ENCODE measurements around the gene NRTN.
A peak's percentile ranks its signal among the peaks of the same experiment; 100 is the strongest.
"Not testable (repeated sequence)": the region's sequence is repeated elsewhere in the genome, so short reads cannot be mapped to it uniquely, and the experiment has no call there.

NRTN gene

GRCh38 chr19:5839065-5840017 lies 34.5 kb downstream of the NRTN start, which contains the start of gene FUT6 (continued):
- TF ChIP-seq TSHZ2 (CRISPR knock-in tag; IDR thresholded peaks at IDR 0.05), result no peak
- TF ChIP-seq ZFP3 (CRISPR knock-in tag; IDR thresholded peaks at IDR 0.05), result no peak
- TF ChIP-seq ZNF70 (CRISPR knock-in tag; IDR thresholded peaks at IDR 0.05), result no peak
- TF ChIP-seq ESRRG (CRISPR knock-in tag; IDR thresholded peaks at IDR 0.05), result no peak
- no peak for TF ChIP-seq OSR1 (CRISPR knock-in tag; IDR thresholded peaks at IDR 0.05)
- TF ChIP-seq BACH2 (CRISPR knock-in tag; IDR thresholded peaks at IDR 0.05; ENCODE audit: borderline replicate concordance), result no peak
- no peak for TF ChIP-seq ZC3H10 (CRISPR knock-in tag; IDR thresholded peaks at IDR 0.05)
- no peak for TF ChIP-seq SNAI2 (CRISPR knock-in tag; IDR thresholded peaks at IDR 0.05)
- TF ChIP-seq ZFP30 (CRISPR knock-in tag; IDR thresholded peaks at IDR 0.05), result no peak
- no peak for TF ChIP-seq ARNTL (CRISPR knock-in tag; IDR thresholded peaks at IDR 0.05; ENCODE audit: borderline replicate concordance, low read depth)
- TF ChIP-seq GLIS3 (CRISPR knock-in tag; IDR thresholded peaks at IDR 0.05), result no peak

GRCh38 chr19:5841735-5842111 lies 36.9 kb downstream of the NRTN start:
- ATAC-seq, result not testable (repeated sequence)

- TF ChIP-seq TCF4 (CRISPR knock-in tag; IDR thresholded peaks at IDR 0.05; ENCODE audit: borderline replicate concordance) (no peak), PATZ1 (CRISPR knock-in tag; IDR thresholded peaks at IDR 0.05; ENCODE audit: borderline replicate concordance) (no peak), ZNF565 (CRISPR knock-in tag; conservative IDR thresholded peaks at IDR 0.05; ENCODE audit: low read depth) (no peak), ZFP30 (CRISPR knock-in tag; IDR thresholded peaks at IDR 0.05) (no peak), CREB5 (CRISPR knock-in tag; IDR thresholded peaks at IDR 0.05; ENCODE audit: low read depth) (no peak), RARB (CRISPR knock-in tag; IDR thresholded peaks at IDR 0.05) (no peak)
- ATAC-seq, result no peak
These were observed 38.5 kb downstream of the NRTN start for GRCh38 chr19:5843295-5843927.

- TF ChIP-seq RARB (CRISPR knock-in tag; IDR thresholded peaks at IDR 0.05) (no peak), ZNF8 (CRISPR knock-in tag; IDR thresholded peaks at IDR 0.05) (no peak), PATZ1 (CRISPR knock-in tag; IDR thresholded peaks at IDR 0.05; ENCODE audit: borderline replicate concordance) (no peak), PPARA (CRISPR knock-in tag; IDR thresholded peaks at IDR 0.05; ENCODE audit: borderline replicate concordance) (no peak), ARNTL (CRISPR knock-in tag; IDR thresholded peaks at IDR 0.05; ENCODE audit: borderline replicate concordance, low read depth) (no peak), ZNF565 (CRISPR knock-in tag; conservative IDR thresholded peaks at IDR 0.05; ENCODE audit: low read depth) (no peak), ZFP3 (CRISPR knock-in tag; IDR thresholded peaks at IDR 0.05) (peak; percentile 93), OSR1 (CRISPR knock-in tag; IDR thresholded peaks at IDR 0.05) (no peak)
- no peak for ATAC-seq
These were observed 39.9 kb downstream of the NRTN start for GRCh38 chr19:5844456-5845433.

GRCh38 chr19:5847846-5848245 lies 43.0 kb downstream of the NRTN start:
- ATAC-seq, result not testable (repeated sequence)

- ATAC-seq, result not testable (repeated sequence)
These were observed 43.8 kb downstream of the NRTN start for GRCh38 chr19:5848621-5849020.

Measured in SK-N-SH treated with all-trans-retinoic acid at 6 μM for 48 hours (cell line).